ENCODE results near the gene RNF169.

- TF ChIP-seq TAF1 (IDR thresholded peaks at IDR 0.05; ENCODE audit: borderline replicate concordance, low read depth, low read length) (no peak), POLR2A (IDR thresholded peaks at IDR 0.05; ENCODE audit: low read depth, low read length) (no peak), POLR2AphosphoS5 (IDR thresholded peaks at IDR 0.05; ENCODE audit: low read depth, low read length) (no peak)
These were observed 31.3 kb upstream of the RNF169 start for GRCh38 chr11:74717221-74717969.
